ENCODE measurements around the gene DNAH14.

DNA sequence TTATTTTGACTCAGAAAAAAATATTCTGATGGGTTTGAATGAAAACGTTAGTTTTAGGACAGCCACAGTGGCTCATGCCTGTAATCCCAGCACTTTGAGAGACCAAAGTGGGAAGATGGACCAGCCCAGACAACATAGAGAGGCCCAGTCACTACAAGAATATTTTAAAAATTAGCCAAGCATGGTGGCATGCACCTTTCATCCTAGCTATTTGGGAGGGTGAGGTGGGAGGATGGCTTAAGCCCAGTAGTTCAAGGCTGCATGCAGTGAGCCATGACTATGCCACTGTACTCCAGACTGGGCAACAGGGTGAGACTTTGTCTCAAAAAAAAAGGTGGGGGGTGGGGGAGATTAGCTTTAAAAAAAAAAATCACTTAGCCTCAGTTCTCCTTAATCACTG is 370.9 kb downstream of the DNAH14 start:
- TF ChIP-seq POLR2A (IDR thresholded peaks at IDR 0.05) = no peak
- TF ChIP-seq, protein P1, sequence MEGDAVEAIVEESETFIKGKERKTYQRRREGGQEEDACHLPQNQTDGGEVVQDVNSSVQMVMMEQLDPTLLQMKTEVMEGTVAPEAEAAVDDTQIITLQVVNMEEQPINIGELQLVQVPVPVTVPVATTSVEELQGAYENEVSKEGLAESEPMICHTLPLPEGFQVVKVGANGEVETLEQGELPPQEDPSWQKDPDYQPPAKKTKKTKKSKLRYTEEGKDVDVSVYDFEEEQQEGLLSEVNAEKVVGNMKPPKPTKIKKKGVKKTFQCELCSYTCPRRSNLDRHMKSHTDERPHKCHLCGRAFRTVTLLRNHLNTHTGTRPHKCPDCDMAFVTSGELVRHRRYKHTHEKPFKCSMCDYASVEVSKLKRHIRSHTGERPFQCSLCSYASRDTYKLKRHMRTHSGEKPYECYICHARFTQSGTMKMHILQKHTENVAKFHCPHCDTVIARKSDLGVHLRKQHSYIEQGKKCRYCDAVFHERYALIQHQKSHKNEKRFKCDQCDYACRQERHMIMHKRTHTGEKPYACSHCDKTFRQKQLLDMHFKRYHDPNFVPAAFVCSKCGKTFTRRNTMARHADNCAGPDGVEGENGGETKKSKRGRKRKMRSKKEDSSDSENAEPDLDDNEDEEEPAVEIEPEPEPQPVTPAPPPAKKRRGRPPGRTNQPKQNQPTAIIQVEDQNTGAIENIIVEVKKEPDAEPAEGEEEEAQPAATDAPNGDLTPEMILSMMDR (IDR thresholded peaks at IDR 0.05) = no peak
- TF ChIP-seq POLR2AphosphoS5 (IDR thresholded peaks at IDR 0.05) = no peak
- no peak for TF ChIP-seq EP300 (IDR thresholded peaks at IDR 0.05)
